ENCODE measurements around the gene NFAT5.
"Not testable (repeated sequence)": the region's sequence is repeated elsewhere in the genome, so short reads cannot be mapped to it uniquely, and the experiment has no call there.

NFAT5 gene

DNA sequence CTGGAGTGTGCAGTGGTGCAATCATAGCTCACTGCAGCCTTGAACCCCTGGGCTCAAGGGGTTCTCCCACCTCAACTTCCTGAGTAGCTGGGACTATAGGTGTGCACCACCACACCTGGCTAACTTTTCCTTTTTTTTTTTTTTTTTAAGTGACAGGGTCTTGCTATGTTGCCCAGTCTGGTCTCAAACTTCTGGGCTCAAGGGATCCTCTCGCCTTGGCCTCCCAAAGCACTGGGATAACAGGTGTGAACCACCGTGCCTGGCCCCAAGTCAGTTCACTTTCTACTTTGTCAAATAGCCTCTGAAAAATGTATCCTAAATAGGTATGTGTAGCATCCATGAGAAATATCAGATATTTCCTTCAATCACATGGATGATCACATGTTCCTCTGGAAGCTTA, 9.9 kb upstream of the NFAT5 start:
- DNase-seq: no peak

DNA sequence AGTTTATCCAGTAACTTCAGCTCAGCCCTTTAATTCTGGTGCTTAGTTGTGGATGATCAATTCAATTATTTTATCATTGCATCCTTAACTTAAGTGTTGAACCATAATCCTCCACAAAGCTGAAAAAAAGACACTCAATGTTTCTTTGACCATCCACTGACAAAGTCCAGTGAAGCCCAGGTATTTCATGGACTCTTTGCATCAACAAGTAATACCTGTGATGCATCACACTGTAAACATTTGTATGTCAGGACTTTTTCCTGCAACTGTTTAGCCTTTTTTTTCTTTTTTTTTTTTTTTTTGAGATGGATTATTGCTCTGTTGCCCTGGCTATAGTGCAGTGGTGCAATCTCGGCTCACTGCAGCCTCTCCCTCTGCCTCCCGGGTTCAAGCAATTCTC, 6.6 kb upstream of the NFAT5 start:
- DNase-seq: no peak

DNA sequence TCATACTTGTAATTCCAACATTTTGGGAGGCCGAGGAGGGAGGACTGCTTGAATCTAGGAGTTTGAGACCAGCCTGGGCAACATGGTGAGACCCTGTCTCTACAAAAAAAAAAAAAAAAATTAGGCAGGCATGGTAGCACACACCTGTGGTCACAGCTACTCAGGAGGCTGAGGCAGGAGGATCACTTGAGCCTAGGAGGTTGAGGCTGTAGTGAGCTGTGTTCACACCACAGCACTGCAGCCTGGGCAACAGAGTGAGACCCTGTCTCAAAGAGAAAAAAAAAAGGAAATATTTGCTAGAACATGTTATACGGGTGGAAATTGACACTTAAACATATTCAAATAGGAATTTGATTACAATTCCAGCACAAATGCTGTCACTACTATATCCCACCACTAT, 4.4 kb upstream of the NFAT5 start:
- DNase-seq: not testable (repeated sequence)

DNA sequence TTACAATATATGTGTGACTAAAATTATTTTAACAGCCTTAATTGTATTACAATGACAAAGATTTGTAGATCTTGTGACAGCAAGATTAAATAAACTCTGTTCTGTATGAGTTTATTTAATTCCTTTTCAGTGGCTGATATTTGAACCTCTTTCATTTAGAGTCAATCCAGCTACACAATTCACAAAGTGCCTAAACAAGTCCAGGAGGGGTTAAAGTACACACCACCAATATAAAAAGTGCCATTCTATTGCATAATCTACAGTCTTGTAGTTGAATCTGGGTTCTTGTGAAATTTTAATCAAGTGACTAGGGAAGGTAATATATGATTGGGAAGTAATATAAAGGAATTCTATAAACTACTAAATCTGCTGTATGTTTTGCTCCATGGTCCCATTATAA, 3.9 kb upstream of the NFAT5 start:
- DNase-seq: no peak

DNA sequence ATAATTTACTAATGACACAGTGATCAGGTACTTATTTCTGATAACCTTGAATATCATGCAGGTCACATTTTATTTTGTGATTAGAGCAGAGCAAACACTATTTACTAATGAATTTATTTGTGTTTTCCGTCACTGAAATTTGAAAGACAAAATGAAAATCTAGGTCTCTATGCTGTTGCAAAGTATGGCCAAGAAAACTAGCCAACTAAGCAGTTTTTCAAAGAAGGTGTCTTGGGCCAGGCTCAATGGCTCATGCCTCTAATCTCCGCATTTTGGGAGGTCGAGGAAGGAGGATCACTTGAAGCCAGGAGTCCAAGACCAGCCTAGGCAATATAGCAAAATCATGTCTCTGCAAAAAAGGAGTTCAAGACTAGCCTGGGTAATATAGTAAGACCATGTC, 3.0 kb upstream of the NFAT5 start:
- no peak for DNase-seq

DNA sequence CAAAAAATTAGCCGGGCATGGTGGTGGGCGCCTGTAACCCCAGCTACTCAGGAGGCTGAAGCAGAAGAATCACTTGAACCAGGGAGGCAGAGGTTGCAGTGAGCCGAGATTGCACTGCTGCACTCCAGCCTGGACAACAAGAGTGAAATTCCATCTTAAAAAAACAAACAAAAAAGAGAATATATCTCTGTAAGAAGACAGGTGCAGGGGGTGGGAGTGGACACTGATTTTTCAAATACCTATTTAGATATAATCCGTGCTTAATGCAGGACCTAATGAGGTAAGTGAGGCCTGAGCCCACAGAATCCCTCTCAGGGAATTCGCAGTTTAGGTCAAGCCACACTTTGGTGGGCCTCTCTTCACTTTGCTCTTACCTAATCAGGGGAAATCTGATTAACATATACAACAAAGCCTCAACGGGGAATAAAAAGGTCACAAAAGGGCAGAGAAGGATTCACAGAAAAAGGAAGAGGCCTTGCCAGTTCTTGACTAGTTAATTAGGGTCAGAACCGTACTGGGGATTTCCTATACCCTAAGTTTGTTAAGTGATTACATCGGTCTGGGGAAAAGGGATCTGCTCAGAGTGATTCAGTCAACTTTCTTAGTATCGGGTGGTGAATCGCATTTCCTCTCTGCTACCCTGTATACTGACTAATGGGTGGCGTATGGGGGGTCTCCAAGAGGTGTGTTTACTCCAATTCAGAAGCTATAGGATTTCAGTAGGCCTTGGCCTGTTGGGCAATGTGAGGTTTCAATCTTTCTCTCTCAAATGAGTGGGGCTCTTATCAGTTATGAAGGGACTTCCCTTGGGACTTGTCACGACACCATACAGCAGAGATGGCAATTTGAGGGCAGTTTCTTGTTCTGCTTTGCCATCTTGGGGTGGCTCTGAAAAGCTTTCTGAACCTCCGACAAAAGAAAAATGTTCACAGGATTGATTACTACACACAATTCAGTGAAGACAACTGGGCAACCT, 1.9 kb upstream of the NFAT5 start:
- peak; percentile 73 for DNase-seq

DNA sequence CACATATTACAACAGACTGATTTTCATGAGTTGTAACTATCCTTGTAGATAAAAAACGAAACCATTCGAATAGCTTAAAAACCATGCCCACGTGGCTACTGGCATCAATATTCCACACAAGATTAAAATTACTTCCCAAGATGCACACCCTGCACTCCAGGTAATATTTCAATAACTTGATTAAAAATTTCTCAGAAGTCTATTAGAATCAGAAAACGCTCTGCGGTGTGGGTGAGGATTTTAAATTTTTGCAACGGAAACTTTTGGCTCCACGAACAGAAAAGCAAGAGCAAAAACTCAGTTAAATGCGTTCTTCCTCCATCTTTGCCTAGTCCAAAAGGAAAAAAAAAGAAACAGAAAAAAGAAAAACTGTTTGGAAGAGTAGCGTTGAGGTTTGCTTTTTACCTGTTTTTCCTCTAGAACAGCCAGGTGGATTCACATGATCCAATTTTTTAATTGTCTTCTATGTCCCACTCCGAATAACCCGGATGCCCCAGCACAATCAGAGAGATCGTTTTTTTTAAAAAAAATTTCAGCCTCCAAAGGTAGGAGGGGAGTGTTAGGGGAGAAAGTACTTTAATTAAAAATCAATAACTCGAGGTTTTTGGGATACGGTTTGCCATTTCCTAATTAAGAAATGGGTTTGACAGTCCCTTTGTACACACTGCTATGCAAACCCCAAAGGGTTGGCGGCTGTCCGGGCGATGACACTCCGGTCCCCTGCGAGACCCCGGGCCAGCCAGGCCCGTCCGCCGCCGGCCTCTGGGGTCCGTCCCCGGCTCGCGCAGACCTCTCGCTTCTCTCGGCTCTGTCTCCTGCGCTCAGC, 708 bp upstream of the NFAT5 start:
- no peak for DNase-seq

DNA sequence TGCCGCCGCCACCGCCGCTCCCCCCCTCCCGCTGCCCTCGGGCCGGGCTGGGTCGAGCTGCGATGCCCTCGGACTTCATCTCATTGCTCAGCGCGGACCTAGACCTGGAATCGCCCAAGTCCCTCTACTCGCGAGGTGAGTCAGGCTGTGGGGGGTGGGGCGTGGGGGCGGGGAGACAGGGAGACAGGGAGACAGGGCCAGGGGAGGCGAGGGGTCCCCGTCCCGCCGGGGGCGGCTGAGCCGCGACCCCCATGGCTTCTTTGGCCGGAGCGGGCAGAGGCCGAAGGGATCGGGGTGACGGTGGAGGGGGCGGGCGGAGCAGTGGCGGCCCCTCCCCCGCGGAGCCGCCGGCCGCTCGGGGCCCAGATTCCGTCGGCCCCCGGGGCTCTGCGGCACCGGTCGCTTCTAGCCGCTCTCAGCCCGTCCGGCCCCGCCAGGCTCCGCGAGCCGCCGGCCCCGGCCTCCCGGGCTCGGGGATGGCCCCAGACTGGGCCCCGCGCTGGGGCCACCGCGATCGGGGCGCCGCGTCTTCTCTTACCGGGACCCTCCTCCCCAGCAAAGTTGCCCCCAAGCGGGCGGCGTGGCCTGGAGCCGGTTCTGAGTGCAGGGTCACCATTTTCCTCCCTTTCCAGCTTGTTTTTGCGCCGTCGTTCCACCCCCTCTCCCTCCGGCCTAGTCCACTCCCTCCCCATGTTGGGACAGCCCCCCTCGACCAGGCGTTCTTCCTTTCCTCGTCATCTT, 644 bp downstream of the NFAT5 start:
- peak; percentile 54 for DNase-seq

DNA sequence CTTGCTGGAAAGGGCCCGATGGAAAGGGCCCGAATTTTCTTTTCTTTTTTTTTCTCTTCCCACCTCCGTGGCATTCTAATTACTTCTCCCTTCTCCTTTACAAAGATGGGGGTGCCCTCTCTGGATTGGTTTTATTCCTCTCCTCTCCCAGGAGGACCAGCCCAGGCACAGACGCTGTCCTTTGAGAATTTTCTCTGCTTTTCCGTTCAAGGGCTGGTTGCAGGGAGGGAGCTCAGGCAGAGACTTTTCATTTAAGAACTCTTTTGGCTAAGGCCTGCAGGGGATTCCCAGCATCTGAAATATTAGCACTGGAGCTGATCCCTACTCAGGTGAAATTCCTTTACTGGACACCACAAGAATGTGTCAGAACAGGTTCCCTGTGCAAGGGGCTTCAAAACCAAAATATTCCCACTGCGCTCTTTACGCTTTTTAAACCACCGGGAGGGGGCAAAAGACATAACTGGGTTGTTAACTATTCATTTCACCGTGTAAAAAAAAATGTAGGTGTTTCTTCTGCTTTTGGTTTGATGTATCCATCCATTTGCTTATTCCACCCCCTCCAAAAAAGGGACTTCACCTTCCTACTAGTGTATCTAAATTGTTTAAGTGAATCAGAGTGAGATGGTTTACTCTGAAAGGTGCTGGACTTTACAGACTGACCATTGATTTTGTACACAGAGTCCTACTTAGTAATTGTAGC, 1.4 kb downstream of the NFAT5 start:
- no peak for DNase-seq

DNA sequence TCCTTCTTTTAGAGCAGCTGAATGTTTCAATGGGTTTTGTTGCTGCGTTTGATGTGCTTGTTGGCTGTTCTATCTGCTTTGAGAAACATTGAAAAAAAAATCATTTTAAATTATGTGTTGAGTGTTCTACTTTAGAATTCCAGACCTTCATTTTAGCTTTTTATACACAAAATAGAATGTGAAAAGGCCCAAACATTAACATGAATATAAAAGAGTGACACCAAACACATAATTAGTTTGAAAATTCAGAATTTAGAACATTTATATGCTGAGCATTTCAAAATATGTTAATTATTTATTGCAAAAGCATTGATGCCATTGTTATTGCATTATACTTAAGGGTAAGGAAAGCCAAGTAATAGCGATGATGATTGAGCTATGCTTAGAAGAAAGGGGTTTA, 2.9 kb downstream of the NFAT5 start:
- no peak for DNase-seq

DNA sequence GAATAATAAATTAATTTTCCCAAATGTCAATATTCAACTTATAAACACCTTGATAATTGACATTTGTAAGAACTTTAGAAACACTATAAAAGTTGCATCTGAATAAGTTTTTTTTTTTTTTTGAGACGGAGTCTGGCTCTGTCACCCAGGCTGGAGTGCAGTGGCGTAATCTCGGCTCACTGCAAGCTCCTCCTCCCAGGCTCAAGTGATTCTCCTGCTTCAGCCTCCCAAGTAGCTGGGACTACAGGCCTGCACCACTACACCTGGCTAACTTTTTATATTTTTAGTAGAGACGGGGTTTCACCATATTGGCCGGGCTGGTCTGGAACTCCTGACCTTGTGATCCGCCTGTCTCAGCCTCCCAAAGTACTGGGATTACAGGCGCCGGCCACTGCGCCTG, 13.0 kb downstream of the NFAT5 start:
- DNase-seq: not testable (repeated sequence)

DNA sequence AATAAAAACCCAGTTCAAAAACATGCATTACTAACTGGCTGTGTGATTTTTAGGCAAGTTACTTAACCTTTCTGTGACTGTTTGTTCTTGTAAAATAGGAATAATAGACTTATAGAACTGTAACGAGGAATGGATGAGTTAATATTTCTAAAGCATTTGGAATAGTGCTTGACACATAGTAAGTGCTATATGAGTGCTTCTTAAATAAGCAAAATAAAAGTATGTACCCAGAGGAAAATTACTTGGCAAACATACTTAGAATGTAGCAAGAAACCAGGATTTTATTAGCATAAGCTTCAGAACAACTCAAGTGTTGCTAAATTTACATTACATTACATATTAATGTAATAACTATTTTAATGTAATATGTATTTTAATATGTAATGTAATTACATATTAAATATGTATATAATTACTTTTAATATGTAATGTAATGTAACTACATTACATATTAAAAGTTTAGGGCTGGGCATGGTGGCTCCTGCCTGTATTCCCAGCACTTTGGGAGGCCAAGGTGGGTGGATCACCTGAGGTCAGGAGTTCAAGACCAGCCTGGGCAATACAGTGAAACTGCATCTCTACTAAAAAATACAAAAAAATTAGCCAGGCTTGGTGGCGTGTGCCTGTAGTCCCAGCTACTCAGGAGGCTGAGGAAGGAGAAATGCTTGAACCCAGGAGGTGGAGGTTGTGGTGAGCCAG, 14.2 kb downstream of the NFAT5 start:
- no peak for DNase-seq

DNA sequence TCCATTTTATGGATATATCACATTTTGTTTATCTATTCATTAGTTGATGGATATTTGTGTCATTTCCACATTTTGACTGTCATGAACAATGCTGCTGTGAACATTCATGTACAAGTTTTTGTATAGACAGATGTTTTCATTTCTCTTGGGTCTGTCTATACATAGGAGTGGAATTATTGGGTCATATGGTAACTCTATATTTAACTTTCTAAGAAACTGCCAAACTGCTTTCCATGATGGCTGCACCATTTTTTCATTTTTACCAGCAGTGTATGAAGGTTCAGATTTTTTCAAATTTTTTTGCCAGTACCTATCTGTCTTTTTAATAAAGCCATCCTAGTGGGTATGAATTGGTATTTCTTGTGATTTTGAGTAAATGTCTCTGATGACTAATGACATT, 15.5 kb downstream of the NFAT5 start:
- no peak for DNase-seq

DNA sequence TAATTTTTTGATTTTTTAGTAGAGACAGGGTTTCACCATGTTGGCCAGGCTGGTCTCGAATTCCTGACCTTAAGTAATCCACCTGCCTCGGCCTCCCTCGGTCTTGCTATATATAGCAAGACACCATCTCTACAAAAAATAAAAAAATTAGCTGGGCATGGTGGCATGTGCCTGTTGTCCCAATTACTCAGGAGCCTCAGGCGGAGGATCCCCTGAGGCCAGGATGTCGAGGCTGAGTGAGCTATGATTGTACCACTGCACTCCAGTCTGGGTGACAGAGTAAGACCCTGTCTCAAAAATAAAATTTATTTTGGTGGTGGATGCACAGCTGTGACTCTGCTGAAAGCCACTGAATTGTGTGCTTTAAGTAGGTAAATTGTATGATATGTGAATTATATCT, 18.7 kb downstream of the NFAT5 start:
- not testable (repeated sequence) for DNase-seq

DNA sequence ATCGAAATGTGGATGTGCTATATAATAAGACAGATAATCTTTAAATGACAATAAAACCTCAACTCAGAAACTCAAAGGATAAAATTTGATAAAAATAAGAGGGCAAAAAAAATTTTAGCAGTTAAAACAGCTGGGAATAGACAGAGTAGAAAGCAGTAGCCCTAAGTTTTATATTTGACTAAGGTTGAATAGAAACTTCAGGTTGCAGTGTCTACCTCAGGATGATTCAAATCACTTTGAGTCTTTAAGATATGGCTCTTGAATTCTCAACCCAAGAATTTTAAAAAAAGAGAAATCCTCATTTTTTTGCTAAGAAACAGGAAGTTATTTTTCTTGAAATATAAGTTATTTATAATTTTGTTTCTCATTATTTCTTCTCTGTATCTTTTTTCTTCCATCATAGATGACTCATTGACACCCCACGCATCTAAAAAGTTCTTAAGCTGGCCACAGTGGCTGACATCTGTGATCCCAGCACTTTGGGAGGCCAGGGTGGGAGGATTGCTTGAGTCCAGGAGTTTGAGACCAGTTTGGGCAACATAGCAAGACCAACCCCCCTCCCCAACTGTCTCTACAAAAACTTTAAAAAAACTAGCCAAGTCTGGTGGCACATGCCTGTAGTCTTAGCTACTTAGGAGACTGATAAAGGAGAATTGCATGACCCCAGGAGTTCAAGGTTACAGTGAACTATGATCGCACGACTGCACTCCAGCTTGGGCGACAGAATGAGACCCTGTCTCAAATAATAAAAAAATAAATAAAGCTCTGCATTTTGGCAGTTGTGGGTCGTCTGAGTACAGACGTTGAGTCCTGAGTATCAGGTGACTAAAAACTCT, 23.9 kb downstream of the NFAT5 start:
- DNase-seq: no peak

DNA sequence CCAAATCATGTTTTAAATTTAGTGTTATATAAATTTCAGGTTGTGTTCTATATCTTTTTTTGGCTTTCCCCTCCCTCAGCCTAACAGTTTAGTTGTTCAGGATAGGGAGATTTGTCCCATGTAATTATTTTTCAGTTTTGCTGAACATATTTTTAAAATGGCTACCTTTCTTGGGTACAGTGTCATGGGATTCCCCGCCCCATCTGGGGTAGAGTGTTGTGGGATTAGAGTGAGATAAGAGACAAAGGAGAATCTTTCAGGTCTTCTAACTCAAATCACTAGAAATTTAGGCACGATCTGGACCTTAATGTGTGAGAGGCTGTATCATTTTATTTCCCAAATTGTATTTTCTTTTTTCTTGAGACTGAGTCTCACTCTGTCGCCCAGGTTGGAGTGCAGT, 24.8 kb downstream of the NFAT5 start:
- no peak for DNase-seq

DNA sequence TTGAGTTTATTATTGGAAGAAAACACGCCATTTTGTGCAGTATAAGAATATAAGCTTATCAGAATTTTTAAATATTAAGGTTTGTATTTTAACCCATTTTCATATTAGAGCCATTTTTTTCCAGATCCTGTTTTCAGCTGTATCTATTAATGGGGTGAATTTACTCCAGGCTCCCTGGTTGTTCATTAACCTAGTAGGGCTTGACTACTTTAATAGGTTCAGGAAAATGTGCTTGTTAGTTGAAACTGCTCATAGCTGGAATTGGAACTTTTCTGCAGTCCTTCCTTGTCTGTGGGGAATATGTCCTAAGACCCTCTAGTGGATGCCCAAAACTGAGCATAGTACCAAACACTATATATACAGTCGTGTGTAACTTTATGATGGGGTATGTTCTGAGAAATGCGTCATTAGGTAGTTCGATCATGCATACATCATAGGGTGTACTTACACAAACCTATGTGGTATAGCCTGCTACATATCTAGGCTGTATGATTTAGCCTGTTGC, 28.0 kb downstream of the NFAT5 start:
- no peak for DNase-seq

DNA sequence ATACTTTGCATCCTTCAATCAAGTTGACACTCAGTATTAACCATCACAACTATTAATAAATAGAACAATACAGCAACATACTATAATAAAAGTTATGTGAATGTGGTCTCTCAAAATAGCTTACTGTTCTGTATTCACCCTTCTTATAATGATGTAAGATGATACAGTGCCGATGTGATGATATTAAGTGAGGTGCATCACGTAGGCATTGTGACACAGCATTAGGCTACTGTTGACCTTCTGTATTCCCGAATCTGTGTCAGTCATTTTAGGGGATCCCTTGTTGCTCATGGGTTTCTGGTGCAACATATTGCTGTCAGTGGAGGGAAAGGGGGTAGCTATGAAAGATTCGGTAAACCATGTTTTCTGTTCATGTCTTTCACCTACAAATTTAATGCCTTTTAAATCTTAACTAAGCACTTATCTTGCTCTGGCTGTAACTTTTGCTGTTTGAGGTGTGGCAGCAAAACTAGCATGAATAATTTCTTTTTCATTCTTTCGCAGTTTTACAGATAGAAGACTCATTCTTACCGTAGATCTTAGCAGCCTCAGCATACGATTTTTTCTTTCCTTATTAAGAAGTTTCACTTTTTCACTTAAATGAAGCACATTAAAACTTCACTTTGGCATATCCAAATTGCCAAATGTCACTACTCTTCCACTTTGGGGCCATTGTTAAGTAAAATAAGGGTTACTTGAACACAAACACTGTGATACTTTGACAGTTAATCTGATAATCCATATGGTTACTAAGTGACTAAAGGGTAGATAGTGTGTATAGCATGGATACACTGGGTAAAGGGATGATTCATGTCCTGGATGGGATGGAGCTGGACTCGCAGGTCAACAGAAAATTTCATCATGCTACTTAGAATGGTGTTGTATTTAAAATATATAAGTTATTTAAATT, 29.6 kb downstream of the NFAT5 start:
- DNase-seq: no peak

DNA sequence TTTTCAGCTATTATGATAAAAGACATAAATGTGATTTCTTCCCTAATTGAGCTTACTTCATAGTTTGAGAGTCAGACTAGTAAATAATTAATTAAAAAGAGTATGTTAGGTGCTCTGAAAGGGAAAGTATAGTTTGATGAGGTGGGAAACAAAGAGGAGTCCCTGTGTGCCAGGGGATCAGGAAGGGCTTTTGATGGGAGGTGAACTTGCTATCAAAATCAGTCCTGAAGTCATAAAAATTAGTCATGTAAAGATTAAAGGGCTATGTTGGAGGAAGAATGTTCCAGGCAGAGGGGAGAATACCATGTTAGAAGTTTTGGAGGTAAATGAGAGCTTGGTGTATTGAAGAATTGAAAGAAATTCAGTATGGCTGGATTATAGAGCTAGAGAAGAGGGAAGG, 31.0 kb downstream of the NFAT5 start:
- no peak for DNase-seq

DNA sequence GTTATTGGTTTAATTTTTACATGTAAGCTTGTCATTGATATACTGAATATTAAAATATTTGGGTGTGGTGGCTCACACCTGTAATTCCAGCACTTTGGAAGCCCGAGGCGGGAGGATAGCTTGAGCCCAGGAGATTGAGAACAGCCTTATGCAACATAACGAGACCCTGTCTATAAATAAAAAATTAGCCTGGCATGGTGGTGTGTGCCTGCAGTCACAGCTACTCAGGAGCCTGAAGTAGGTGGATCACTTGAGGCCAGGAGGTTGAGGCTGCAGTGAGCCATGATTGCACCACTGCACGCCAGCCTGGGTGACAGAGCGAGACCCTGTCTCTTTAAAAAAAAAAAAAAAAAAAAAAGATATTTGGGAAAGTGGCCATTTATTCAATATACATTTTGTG, 32.3 kb downstream of the NFAT5 start:
- DNase-seq: no peak
